Measurements from ENCODE around the gene RAP2C. TPM values are rescaled to one million over a fixed set of nuclear protein-coding genes. Genes with fewer than 3 reads are reported as not detected.

RAP2C gene
- total RNA-seq, 4 donors from 2014 or later, result 15.1 to 21.7 (median 15.4) TPM

DNA sequence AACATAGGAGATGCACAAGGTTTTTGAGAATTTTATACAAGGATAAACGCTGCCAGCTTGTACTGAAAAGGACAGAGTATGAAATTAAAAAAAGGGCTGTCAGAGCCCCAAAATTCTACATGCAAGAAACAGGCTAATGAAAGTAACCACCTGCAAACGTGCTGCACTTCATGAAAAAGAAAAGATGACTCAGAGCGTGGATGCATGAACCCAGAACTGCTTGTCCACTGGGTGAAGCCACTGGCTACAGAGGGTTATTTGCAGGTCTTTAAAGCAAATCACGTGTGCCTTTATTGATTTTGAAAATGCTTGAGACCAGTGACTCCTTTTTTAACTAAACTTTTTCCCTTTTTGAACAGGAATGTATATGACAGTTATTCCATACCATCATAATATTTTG is 66.1 kb downstream of the RAP2C start:
- Histone ChIP-seq H3K4me1 (no peaks in the 10 kb centered on the region), H3K27ac (no peak overlapping the region), H3K27me3 (no peaks in the 10 kb centered on the region), H3K9me3 (no peaks in the 10 kb centered on the region), H3K36me3 (no peaks in the 10 kb centered on the region), H3K4me3 (no peak overlapping the region)
- 56% methylated on average over 4 of the region's 4 CpGs for WGBS
- DNase-seq (ENCODE audit: low spot score in 2 of 2), result no peak
- TF ChIP-seq, protein P1, sequence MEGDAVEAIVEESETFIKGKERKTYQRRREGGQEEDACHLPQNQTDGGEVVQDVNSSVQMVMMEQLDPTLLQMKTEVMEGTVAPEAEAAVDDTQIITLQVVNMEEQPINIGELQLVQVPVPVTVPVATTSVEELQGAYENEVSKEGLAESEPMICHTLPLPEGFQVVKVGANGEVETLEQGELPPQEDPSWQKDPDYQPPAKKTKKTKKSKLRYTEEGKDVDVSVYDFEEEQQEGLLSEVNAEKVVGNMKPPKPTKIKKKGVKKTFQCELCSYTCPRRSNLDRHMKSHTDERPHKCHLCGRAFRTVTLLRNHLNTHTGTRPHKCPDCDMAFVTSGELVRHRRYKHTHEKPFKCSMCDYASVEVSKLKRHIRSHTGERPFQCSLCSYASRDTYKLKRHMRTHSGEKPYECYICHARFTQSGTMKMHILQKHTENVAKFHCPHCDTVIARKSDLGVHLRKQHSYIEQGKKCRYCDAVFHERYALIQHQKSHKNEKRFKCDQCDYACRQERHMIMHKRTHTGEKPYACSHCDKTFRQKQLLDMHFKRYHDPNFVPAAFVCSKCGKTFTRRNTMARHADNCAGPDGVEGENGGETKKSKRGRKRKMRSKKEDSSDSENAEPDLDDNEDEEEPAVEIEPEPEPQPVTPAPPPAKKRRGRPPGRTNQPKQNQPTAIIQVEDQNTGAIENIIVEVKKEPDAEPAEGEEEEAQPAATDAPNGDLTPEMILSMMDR (IDR thresholded peaks at IDR 0.05), result no peak
- TF ChIP-seq EP300 (IDR thresholded peaks at IDR 0.05) (no peak), POLR2AphosphoS5 (IDR thresholded peaks at IDR 0.05) (no peak)

Other genes starting within 250 kb of the RAP2C start
- 10 to 100 TPM in 3 of 4 donors, 1 to 10 TPM in 1; 8.6 to 12.6 (median 11.3) TPM for gene STK26, start 196.1 kb downstream of the RAP2C start, total RNA-seq
- under 1 TPM in 2 of 4 donors, not detected in 2; 0.34 to 0.36 TPM for gene FRMD7, start 91.4 kb downstream of the RAP2C start, total RNA-seq

Measured in suprapubic skin (tissue), 4 donors.